GOT3 (cell line): Measurements from ENCODE around the gene EDC3.
"Not testable (repeated sequence)": the region's sequence is repeated elsewhere in the genome, so short reads cannot be mapped to it uniquely, and the experiment has no call there.

Experiments
- DNase-seq: peaks from one replicate; lab custom pipeline; 2025; ENCODE audit warnings: mixed read lengths; lab: John Stamatoyannopoulos, UW

EDC3 gene

DNA sequence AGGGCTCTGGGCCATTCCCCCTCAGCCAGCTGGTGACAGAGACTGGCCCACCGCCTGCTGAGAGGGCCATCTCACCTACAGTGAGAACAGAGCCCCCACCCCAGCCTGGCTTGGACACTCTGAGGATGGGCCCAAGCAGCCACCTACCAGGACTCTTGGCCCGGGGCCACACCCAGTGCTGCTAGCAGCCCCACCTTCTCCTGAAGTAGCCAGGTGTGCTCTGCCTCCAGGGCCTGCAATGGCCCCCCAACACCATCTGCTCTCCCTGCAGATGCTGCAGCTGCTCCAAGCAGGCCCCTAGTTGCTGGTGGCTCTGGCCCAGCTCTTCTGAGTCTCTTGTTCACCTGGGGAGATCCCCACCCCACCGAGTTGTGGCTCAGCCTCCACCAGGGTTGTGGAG is 87.0 kb downstream of the EDC3 start:
- DNase-seq, result no peak

DNA sequence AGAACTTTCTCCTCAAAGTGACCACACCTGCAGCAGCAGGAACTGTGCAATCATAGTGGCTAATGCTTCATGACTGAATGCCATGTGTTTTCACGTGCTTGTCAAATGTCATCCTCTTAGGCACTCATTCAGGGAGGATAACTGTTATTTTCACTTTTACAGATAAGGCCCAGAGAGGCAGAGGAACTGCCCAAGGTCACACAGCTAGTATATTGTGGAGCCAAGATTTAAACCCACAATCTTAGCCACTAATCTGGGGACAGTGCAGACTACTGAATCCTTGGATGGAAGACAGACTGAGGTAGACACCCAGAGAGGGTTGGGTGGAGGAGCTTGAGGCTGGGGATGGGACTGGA is 90.1 kb downstream of the EDC3 start:
- no peak for DNase-seq

DNA sequence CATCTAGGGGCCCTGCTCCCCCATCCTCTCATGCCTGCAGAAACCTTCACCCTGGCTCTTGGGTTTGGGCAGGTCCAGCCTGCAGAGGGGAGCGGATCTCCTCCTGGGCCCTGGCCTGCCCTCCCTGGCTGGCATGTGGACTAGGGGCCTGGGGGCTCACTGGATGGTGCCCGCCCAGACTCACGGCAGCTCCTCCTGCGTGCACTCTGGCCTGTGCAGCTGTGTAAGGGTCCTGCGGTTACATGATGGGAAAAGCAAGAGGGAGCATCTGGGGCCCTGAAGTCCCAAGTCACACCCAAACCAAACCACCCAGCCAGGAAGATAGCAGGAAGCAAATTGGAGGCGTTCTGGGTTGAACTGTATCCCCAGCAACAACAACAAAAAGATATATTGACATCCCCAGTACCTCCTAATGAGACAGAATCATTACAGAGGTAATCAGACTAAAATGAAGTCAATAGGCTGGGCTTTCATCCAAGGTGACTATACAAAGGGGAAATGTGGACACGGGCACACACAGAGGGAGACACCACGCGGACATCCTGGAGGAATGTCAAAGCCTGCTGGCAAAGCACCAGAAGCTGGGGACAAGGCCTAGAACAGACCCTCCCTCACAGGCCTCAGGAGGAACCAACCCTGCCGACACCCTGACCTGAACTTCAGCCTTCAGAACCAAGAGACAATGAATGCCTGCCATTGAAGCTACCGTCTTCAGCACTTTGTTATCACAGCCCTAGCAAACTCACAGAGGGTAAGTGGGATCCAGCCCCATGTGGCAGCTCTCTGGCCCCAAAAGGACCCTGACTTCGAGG is 90.6 kb downstream of the EDC3 start:
- no peak for DNase-seq

DNA sequence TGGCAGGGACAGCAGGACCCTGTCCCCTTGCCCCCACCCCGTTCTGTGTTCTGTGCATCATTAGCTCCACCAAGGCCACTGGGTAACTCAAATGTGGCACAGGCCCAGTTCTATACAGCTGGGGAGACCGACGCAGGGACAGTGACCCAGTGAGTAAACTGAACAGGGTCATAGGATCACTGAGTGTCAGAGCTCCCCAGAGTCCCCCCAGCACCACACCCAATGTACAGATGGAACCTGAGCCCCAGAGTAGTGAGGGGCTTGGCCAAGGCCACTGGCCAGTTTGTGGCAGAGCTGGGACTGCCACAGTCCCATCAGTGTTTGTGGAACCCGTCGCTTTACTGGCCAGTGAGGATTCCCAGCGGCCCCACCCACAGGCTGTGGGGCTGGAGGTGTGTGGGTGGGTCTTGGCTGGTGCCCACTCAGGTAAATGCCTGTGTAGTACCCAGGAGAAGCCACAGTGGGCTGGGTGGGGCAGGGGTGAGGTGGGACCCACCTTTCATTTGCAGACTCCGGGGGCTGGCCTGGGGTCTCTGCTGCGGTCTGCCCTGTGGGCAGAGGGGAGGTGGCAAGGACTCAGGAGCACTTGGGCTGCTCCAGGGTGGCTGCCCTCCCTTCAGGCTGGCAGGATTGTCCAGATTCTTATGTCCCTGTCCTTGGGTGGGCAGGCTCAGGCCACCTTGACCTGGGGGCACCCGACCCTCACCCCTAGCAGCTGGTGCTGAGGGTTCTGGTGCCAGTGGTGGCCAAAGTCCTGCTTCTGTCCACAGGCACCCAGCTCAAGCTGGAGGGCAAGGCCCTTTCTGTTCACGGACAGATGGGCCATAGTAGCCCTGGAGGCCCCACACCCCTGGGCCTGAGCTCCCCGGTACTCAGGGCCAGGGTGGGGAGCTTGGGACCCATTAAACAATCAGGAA is 91.8 kb downstream of the EDC3 start:
- DNase-seq, result no peak

DNA sequence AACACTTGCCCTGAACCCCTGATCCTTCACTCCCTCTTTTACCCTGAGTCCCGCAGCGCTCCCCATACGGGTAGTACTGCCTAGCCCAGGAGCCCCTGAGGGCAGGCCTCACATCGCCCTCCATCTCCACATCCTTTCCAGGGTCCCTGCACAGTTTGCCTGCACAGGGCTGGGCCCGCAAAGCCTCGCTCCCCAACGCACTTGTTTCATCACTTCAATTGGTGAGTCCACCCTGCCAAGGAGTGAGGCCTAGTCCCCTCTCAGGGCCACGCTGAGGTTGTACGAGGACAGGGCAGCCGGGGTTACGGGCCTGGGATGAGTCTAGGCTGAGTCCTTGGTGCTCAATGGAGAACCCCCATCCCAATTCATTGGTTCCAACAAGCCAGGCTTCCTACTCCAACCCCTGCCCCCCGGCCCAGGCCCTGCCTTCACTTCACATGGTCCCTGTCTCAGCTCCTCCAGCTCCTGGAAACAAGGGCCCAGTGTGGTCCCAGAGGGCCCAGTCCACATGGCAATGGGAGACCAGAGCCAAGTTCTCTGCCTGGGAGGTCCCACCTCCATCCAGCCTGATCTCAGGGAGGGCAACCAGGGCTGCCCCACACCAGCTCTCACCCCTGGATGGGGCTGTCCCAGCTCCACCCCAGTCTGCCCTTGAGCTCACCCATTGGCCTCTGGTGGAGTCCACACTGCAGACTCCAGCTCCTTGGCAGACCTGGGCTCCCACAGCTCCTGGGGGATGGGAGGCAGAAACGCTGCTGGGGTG is 92.6 kb downstream of the EDC3 start:
- DNase-seq, result no peak

DNA sequence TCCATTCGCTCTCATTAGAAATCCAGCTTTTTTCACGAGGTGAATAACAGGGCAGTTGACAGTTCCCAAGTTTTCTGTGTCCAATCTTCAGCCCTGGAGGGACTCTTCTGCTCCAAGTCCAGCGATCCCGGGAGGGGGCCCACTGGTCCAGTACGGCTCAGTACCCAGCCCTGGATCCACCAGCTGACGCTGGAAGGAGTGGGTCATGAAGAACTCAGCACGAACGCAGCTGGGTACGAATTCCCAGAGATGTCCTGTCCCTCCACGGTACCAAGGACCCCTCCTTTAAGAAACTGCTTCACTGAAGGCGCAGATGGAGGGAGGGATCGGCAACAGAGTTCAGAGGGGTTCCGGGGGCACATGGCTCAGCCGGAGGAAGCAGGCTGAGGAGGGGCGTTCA is 96.7 kb downstream of the EDC3 start:
- DNase-seq, result no peak

DNA sequence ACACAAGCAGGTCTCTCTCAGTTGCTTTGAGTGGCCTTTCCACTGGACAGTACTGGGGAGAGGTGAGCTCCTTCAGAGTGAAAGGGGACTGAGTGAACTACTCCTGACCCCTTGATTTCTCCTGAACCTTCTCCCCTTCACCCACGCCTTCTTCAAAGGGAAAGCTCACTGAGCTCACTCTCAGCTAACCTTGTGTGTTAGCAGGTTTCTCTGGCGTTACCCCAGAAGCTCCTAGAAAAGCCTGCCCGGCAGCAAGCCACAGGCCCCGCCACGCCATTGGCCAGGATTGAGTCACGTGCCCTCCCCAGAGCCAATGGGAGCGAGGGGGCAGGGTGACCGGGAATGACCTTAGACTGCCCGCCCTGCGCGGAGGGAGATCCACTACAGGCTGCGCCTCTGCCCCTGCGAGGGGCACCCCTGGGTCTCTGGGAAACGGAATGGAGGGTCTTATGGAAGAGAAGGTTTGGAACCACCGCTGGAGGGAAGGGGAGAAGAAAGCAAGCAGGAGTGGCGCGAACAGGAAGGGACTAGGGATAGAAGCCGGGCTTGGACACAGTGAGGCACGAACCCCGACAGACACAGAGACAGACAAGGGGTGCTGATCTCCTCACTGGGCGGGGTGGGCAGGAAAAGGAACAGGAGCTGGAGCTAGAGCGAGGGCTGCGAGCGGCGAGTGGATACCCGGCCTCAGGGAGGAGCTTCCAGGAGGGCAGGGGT is 97.5 kb downstream of the EDC3 start:
- peak; percentile 75 for DNase-seq

DNA sequence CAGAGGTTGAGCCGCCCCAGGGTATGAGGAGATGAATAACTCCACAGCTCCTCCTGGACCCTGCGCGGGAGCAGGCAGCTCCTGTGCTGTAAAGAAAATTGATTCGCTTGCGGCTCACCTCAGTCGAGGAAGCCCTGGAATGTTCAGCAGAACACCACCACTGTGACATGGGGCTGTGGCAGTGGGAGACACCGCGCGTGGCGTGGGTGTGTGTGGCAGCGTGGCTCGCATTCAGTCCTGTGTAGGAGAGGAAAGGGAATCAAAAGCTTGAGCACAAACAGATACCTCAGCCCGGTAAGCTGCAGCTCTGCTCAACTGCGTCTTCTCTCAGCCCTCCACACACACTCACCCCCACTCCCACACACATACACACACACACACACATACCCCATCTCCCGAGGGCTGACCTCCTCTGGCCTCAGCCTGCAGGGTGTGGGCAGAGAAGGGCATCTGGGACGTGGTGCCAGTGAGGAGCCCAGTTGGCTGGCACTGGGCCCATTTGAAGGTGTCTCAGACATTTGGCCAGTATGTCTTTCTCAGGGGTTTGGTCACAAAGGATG is 98.6 kb downstream of the EDC3 start:
- DNase-seq, result not testable (repeated sequence)

DNA sequence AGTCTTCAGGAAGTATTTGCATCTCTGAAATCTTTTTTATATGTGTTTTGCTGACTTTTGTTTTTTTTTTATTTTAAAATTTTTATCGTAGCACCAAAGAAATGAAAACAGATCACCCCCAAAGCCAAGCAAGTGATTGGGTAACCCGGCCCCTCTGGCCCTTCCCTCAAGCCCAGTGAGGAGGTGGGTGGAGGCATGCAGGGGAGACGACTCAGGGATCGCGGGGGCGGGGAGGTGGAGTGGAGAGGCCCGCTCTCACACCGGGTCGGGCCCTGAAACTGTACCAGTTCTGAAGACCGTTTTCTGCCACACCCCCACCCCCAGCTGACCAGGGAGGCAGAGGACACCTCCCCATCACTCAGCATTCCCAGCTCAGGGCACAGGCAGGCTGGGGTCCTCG is 99.1 kb downstream of the EDC3 start:
- DNase-seq, result not testable (repeated sequence)

DNA sequence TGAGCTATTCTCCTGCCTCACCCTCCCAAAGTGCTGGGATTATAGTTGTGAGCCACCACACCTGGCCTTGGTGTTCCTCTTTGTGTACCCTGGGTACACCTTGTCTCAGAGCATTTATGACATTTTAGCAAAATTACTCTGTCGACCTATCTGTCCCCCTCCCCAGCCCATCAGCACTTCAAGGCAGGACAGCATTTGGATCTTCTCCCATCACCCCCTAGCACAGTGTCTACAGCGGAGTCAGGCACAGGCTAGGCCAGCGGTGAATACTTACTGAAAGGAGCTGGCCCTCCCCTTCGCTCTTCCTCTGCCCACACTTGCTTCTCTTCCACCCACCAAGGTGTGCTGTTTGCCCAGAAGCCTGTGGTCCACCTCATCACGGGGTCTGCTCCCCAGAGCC is 100.6 kb downstream of the EDC3 start:
- no peak for DNase-seq

DNA sequence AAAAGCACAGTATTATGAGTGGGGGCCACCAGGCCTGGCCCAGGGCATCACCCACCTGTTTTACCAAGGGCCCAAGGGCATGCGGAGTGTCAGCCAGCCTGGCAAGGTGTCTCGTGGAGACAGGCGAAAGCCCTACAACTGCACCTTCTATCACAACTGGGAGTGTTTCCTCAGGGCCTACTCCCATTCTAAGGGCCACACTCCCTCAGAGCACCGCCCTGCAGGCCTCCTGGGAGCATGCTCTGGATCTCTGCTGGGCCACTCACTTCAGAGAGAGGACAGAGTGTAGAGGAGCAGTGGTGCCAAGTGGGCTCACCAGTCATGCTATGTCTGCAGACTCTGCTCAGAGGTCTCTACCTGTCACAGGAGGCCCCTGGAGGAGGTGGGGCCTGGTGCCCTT is 101.4 kb downstream of the EDC3 start:
- DNase-seq, result no peak

DNA sequence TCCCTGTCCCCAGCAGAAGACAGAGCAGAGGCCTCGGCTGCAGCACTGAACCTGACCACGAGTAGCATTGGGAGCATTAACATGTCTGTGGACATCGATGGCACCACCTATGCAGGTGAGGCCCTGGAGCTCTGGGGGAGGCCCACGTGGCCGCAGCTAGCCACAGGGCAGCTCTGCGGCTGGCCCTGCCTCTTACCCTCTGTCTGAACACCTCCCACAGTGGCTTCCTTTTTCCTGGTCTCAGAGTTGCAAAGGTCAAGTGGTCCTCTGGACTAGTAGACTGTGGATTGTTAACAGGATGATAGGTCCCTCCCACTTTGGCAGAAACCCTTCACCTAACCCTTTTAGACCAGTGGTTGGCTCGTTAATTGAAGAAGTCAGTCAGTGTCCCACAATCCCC is 102.7 kb downstream of the EDC3 start:
- DNase-seq, result no peak

DNA sequence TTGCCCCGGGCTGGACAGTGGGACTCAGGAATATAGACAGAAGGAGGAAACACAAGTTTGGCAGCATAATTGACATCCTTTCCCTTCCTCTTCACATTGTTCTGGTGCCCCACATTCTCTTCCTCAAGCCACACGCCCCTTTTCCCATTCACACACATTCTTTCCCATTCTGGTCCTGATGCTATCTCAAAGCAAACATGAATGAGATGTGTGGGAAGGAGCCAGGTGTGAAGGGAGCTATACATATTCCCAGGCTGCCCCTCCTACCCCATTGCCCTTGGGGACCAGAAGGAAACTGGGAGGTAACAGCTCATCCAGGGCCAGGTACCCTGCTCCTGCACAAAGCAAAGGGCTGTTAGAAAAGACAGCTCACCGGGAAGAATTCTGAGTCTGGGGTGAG is 103.6 kb downstream of the EDC3 start:
- no peak for DNase-seq

DNA sequence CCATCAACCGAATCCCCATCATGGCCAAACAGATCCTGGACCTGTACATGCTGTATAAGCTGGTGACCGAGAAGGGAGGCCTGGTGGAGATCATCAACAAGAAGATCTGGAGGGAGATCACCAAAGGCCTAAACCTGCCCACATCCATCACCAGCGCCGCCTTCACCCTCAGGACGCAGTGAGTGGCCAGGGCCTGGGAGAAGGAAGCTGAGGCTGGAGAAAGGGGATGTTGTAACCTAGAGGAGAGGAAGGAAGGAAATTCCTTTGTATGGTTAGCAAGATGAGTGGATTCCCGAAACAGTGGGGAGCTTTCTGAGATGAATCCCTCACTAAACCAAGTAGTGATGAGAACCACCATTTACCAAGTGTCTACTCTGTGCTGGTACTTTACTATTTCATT is 106.0 kb downstream of the EDC3 start:
- DNase-seq, result no peak

DNA sequence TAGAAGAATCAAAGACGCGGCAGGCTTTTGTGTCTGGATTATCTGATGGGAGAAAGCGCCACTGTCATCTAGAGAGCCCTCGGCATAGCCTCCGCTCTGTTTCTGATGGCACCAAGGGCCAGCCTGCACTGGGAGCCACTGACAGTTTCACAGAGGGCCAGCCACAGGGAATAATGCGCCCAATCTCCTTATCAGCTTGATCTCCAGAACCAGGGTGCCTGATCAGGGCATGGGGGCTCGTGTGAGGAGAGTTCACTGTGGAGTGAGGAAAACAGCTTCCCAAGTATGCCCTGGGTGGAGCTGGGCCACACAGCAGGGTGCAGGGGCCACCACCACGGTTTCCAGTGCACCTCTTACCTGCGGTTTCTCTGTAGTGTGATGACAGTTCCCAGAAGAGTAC is 110.0 kb downstream of the EDC3 start:
- no peak for DNase-seq

DNA sequence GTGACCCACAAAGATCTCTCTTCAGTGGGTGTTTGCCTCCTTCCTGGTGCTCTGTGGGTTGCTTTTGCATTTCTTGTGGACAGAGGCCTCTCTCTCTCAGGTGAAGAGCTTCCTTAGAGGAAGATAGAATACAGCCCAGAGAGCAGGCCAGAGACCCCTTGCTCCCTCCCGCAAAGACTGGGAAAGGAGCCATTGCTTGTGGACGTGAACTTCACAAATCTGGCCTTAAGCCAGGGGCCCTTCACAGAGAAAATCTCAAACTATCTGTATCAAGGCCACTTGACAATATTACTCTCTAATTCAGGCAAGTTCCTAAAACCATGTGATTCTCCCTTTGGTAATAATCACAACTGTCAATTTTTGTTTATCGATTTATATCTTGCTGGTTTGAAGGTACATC is 110.6 kb downstream of the EDC3 start:
- no peak for DNase-seq

DNA sequence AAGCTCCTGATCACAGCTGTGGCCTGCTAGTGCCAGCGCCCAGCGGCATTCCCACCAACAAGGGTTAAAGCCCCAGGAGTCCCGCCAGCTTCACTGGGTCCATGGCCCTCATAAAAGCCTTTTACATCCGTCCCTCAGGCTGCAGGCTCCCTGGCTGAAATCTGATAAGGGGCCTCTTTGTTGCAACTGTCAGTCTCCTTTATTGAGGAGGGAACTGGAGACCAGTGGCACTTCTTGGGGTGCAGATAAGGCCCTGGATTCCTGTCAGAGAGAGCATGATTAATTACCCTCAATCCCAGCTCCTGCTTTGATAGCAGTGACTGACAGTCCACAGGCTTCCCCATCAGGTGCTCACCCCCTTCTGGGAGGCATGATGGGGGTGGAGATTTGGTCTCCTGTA is 111.0 kb downstream of the EDC3 start:
- DNase-seq, result no peak

DNA sequence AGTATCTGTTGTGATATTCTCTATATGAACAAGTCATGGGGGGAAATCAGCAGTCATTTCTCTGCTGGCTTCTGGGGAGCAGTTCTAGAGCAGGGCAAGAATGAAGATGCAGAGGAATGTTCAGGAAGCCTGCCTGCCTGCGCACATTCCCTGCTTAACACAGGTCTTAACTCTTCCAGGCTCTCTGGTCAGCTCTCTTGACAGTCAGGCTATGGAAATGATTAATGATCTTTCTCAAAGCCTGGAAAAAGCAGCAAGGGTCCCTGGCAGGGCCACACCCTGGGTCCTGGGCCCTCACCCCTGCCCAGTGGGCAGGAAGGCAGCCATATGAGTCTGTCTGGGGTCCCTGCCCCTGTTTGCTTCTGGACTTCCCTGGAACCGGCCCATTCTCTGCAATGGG is 111.6 kb downstream of the EDC3 start:
- DNase-seq, result no peak
